Measurements from ENCODE around the gene CLCN6. TPM values are rescaled to one million over a fixed set of nuclear protein-coding genes. Genes with fewer than 3 reads are reported as not detected.

Gene CLCN6
- total RNA-seq, 1 donor, result 18.6 TPM

DNA sequence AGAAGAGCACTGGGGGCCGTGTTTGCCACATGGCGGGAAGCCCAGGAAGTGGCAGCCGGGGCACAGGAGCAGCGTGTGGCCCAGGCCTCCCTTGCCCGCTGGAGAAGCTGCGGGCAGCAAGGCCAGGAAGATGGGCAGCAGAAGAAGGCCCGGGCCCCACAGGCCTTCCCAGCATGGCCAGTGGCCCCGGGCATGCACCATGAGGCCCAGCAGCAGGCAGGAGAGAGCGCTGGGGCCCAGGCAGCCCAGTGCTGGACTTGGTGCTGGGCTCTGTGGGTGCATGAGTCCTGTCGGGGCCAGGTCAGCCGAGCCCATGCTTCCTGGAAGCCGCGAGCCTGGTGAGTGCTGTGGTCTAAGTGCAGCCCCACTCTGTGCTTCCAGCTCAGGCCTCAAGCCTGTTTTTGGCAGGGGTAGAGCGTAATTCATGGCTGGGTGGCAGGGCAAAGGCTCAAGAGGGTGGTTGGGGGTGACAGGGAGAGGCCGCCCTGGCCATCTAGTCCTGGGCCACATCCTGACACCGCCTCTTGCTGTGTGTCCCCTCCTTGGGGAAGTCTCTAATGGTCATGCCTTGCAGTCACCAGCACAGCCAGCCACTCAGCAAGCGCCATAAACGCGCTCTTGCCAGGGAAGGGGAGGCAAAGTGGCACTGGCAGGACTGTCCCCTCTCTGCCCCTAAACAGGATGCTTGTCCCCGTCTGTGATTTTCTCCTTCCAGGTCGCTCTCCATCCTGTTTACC lies 21.6 kb upstream of the CLCN6 start:
- DNase-seq (ENCODE audit: low read depth), result no peak
- peak overlapping the region; percentile 30 for H3K4me3 ChIP-seq (ENCODE audit: low read depth, low read length)

DNA sequence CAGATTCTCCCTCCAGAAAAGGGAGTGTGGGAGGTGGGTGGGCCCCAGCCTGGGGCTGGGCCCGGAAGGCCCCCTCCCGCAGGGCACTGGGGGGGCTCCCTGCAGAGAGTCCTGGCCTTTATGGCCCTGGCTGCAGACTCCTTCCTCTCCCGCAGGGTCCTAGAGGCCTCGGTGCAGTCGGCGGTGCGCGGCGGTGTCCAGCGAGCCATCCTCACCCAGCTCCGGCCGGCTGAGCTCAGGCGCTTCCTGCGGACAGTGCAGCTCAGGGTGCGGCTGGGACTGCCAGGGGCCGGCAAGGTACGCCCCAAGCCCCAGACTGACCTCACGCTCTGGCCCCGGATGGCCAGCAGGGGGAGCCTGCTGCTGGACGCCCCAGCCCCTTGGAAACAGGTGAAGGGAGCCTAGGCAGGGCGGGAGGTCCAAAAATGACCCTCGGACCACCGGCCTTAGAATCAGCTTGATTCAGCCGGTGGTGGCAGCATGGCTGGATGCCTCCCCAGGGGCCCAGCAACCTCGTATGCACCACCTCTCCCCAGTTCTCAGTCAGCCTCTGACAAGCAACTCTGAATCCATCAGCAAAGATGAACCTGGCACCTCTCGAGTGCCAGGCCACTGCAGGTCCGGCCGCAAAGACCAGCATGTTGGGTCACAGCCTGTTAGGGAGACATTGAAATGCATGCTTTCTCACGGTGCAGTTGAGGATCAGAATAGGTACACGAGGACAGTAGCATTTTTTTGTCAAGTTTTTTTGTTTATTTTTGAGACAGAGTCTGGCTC lies 20.8 kb upstream of the CLCN6 start:
- TF ChIP-seq, protein P1, sequence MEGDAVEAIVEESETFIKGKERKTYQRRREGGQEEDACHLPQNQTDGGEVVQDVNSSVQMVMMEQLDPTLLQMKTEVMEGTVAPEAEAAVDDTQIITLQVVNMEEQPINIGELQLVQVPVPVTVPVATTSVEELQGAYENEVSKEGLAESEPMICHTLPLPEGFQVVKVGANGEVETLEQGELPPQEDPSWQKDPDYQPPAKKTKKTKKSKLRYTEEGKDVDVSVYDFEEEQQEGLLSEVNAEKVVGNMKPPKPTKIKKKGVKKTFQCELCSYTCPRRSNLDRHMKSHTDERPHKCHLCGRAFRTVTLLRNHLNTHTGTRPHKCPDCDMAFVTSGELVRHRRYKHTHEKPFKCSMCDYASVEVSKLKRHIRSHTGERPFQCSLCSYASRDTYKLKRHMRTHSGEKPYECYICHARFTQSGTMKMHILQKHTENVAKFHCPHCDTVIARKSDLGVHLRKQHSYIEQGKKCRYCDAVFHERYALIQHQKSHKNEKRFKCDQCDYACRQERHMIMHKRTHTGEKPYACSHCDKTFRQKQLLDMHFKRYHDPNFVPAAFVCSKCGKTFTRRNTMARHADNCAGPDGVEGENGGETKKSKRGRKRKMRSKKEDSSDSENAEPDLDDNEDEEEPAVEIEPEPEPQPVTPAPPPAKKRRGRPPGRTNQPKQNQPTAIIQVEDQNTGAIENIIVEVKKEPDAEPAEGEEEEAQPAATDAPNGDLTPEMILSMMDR (IDR thresholded peaks at IDR 0.05; ENCODE audit: insufficient read depth, low read depth, low read length), result peak; percentile 87
- peak overlapping the region; percentile 30 for H3K4me3 ChIP-seq (ENCODE audit: low read depth, low read length)
- peak; percentile 74 for DNase-seq (ENCODE audit: low read depth)

More for the DNA sequence above, 21.6 kb upstream of the CLCN6 start:
- TF ChIP-seq, protein P1 (IDR thresholded peaks at IDR 0.05; ENCODE audit: insufficient read depth, low read depth, low read length), result no peak

DNA sequence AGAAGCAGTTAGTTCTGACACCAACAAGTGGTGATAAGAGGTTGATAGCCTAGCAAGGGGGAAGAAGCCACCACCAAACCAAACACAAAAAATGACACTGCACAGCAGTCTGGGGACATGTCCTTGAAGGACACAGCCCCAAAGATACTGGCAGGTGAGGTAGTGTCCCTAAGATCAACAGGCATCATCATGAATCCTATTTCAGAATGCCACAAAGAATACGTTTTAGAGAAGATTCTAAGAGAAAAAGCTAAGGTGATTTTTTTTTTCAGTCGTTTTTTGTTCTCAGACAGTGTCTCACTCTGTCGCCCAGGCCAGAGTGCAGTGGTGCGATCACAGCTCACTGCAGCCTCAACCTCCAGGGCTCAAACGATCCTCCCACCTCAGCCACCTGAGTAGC lies 19.8 kb upstream of the CLCN6 start:
- H3K4me3 ChIP-seq (ENCODE audit: low read depth, low read length), result no peak overlapping the region
- DNase-seq (ENCODE audit: low read depth), result no peak
- TF ChIP-seq, protein P1 (IDR thresholded peaks at IDR 0.05; ENCODE audit: insufficient read depth, low read depth, low read length), result no peak

DNA sequence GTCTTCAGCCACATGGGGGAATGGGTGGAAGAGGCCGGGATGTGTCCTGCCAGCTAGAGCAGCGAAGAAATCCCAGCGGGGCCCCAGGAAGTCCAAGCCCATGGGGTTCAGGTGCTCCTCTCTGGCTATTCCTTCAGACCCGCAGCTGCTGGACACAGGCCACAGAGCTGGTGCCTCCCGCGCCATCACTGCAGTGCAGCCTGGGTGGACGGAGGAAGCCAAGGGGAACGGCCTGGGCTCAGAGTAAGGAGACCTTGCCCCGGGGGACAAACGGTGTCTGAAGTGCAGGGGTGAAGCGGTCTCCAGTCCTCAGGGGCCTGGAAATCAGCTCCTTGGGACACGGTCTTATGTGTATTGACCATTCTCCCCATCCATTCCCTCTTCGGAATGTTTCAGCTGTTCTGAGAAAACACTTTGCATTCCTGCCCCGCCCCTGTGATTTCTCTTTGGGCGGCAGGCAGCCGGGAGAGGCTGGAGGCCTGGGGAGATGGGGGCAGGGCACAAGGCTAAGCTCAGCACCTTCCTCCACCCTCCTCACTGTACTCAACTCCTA lies 18.7 kb upstream of the CLCN6 start:
- peak; percentile 58 for DNase-seq (ENCODE audit: low read depth)
- TF ChIP-seq, protein P1 (IDR thresholded peaks at IDR 0.05; ENCODE audit: insufficient read depth, low read depth, low read length), result no peak
- H3K4me3 ChIP-seq (ENCODE audit: low read depth, low read length), result no peak overlapping the region

DNA sequence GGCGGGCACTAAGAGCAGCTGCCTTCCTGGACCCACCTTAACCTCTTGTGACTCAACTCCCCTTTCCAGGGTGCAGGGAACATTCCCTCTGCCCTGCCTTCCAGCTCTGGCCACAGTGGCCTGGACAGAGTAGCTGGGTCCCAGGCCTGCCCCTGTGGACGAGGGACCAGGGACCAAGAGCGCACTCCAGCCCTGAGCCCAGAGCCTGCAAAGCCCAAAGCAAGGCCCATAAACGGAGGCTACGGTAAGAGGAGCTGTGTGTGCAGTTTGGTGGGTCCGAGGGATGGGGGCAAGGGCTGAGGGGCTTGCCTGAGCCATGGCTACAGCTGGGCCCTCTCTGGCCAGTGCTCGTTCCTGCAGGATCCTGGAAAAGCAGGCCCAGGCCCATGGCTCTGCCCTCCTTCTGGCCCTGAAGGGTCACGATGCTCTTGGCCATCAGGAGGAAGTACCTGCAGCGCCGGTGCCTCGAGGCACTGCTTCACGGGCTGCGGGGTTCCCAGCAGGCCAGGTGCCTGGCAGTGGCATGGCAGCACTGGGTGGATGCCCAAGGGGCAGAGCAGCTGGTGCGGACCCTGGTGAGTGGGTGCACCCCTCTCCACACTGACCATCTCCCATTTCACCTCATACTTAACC lies 18.1 kb upstream of the CLCN6 start:
- TF ChIP-seq, protein P1 (IDR thresholded peaks at IDR 0.05; ENCODE audit: insufficient read depth, low read depth, low read length), result no peak
- DNase-seq (ENCODE audit: low read depth), result no peak
- H3K4me3 ChIP-seq (ENCODE audit: low read depth, low read length), result no peak overlapping the region

DNA sequence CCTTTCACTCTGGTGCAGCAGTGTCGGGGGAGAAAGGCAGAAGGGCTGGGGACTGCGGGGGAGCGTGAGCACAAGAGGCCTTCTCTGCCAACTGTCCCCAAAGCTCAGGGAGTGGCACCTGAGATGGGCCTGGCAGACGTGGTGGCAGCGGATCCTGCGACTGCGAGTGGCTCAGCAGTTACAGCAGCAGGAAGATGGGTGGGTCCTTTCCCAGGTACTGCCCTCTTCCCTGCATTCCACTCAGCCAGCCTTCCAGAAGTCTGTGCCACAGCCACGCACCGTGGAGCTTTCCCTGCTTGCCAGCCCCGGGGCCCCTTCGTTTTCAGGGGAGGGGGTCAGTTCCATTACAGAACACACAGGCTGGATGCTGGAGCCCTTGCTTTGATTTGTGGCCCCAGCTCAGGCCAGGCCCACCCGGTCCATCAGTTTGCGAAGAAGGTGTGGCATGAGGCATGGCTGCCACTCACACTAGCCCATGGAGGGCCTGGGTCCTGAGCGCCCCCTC lies 17.4 kb upstream of the CLCN6 start:
- no peak overlapping the region for H3K4me3 ChIP-seq (ENCODE audit: low read depth, low read length)
- no peak for DNase-seq (ENCODE audit: low read depth)
- TF ChIP-seq, protein P1 (IDR thresholded peaks at IDR 0.05; ENCODE audit: insufficient read depth, low read depth, low read length), result no peak

All from fibroblast of villous mesenchyme (primary cell).